ENCODE measurements around the gene ASB13.
"Not testable (repeated sequence)": the region's sequence is repeated elsewhere in the genome, so short reads cannot be mapped to it uniquely, and the experiment has no call there.

Gene ASB13

DNA sequence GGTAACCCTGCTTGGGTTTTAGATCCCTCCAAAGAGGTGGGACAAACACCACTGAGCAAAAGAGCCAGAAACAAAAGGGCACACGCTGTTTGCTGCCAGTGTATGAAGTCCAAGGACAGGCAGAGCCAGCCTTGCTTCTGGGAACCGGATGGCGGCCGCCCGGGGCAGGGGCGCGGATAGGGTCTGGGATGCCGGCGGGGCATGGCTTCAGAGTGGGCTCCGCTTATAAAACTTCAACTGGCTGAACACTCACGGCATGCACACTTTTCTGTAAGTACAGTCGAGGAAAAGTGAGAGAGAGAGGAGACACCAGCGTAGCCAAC, 62.6 kb downstream of the ASB13 start:
- DNase-seq: no peak

GRCh38 chr10:5603091-5603847, 63.1 kb downstream of the ASB13 start:
- DNase-seq: no peak

DNA sequence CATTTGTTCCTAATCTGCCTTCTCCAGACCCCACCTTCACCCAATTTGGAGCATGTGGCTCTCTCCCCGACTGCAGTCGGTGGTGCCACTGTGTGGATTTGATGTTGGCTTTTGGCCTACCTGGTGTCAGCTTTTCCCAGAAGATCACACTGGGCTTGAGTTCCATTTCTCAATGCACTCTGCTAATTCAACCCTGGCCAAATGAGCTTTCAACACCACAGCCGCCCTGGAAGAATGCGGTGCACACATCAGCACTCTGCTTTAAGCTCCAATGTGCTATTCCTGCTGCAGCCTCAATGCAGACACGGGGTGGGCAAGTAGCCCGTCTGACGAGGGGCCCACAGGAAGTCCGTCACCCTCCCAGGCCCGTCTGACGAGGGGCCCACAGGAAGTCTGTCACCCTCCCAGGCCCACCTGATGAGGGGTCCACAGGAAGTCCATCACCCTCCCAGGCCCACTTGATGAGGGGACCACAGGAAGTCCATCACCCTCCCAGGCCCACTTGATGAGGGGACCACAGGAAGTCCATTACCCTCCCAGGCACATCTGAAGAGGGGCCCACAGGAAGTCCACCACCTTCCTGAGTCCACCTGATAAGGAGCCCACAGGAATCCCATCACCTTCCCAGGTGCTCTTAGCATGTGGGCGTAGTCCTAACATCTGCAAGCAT, 64.4 kb downstream of the ASB13 start:
- no peak for DNase-seq

DNA sequence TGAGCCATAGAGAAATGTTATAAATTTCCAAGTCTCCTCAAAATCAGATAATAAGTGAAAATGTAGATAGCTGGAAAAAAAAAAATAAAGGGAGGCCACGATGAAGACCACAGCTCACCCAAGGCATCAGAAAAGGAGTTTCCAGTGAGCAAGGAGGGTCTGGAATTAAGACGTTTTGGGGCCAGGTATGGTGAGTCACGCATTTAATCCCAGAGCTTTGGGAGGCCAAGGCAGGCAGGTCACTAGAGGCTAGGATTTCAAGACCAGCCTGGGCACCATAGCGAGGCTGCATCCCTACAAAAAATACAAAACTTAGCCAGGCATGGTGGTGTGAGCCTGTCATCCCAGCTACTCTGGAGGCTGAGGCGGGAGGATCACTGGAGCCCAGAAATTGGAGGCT, 65.5 kb downstream of the ASB13 start:
- DNase-seq: no peak

DNA sequence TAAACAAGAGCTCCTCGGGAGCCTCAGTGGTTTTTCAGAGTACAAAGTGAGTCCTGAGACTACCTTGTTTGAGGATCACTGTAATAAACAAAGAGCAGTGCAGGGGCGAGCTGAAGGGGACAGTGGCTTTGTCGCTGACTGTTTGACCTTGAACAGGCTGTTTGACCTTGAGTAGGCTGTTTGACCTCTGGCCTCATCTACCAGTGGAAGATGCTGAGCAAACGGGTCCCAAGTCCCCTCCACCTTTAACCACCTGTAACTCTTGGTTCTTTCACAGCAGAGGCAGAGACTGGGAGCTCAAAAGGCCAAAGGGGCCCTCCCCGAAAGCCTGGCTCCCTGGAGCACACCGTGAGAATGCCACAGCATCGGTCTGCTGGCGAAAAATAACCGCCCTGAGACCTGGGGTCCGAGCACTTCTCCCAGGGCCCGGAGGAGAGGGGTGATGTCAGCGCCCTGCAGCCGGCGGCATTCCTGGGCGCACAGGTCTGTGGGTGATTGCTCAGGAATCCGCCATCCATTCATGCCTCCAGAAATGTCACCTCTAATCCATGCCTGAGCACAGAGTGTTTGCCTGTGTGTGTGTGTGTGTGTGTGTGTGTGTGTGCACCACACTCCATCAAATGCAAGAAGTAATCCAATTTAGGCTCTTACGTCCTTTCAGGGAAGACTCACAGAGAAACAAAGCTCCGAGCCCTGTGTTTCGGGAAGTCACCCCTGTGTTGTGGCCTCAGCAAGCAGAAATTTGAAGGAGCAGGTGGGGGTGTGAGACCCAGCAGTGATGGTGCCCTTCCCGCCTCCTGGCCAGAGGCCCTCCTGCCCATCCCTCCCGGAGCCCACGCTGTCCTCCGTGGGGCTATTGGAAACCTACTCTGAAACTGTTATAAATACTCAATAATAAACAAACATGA, 66.5 kb downstream of the ASB13 start:
- DNase-seq: no peak

DNA sequence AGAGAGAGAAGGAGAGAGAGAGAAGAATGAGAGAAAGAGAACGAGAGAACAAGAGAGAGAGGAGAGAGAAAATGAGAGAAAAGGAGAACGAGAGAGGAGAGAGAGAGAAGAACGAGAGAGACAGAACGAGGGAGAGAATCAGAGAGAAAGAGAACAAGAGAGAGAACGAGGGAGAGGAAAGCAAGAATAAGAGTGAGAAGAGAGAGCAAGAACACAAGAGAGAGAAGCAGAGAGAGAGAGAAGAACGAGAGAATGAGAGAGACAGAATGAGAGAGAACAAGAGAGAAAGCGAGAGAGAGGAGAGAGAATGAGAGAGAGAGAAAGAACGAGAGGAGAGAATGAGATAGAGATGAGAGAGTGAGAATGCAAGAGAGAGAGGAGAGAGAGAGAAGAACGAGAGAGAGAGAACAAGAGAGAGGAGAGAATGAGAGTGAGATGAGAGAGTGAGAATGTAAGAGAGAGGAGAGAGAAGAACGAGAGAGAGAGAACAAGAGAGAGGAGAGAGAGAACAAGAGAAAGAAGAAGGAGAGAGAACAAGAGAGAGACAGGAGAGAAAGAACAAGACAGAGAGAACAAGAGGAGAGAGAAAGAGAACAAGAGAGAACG, 68.2 kb downstream of the ASB13 start:
- no peak for DNase-seq

DNA sequence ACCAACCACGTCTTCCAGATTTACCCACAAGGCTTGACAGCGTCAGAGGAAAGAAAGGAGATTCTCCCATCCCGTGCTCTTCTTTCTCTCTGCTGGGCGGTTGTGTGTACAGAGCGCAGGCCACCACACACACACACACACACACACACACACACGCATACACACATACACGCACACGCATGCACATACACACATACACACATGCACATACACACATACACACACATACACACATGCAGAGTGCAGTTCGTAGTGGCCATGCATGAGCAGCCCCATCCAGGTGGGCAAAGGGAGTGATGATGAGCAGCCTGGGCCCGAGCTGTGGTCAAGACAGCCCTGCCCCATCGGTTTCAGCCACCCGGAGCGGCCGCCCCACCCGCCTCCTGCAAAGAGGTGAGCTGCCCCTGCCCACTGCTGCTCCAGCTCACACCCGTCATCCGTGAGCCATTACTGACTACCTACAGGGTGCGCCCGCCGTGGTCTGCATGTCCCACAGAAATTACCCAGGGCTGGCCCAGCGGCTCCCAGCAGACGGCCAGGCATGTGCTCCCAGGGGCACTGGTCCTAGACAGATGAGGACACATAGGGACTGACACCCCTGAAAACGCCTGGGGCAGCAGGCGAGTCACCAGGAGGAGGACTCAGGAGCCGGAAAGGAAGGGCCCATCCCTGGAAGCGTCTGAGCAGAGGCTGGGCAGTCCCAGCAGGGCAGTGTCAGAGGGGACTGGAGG, 69.6 kb downstream of the ASB13 start:
- DNase-seq: no peak

DNA sequence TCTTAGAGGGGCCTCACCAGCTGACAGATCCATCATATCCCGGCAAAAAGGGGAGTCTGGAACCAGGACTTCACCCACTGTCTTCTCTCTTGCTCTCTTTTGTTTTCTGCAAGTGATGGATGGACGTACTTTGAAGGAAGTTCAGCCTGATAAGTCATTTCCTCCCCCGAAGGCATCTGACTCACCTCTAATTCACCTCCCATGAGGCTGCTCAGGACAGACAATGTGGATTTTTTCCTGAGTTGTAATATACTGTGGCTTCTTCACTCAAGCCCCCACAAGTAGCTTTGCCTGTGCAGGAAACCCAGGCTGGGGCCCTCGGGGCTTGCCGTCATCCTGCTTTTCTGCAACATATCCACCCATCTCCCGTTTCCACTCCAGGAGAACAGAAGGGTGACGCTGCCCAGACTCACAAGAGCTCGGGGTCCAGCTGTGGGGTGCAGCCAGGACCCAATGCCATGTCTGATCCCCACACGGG, 70.4 kb downstream of the ASB13 start:
- DNase-seq: no peak

DNA sequence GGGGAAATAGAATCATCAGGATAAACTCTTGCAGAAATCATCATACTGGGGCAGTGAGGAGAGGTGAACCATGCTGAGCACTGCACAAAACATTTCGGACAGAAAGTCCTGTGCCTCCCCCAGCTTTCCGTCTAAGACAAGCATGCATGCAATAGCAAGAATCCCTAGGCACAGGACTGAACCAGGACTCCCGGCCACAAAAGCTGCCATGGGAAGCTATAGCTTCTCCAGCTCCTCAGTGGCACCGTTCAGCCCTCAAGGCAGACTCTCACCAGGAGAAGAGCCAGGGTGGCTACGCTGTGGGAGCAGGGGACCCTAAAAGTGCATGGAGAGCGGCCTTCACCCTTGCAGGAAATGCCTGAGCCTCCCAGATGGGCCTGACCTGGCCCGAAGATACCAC, 70.8 kb downstream of the ASB13 start:
- no peak for DNase-seq

DNA sequence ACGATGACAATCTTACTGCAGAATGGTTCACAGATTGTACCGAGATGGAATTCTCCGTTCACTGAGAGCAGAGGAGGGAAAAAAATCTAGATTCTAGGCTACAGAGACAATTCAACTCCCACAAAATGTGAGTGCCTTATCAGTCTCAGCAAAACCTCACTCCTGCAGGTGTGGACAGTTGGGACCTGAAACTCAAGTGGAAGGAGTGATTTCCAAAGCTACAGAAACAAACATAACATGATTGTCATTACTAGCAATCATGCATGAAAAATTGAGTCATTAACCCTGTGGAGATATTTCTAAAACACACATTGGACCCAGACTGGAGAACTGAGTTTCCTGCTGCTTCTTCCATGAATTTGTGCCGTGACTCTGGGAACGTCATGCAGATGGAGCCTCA, 71.3 kb downstream of the ASB13 start:
- no peak for DNase-seq

DNA sequence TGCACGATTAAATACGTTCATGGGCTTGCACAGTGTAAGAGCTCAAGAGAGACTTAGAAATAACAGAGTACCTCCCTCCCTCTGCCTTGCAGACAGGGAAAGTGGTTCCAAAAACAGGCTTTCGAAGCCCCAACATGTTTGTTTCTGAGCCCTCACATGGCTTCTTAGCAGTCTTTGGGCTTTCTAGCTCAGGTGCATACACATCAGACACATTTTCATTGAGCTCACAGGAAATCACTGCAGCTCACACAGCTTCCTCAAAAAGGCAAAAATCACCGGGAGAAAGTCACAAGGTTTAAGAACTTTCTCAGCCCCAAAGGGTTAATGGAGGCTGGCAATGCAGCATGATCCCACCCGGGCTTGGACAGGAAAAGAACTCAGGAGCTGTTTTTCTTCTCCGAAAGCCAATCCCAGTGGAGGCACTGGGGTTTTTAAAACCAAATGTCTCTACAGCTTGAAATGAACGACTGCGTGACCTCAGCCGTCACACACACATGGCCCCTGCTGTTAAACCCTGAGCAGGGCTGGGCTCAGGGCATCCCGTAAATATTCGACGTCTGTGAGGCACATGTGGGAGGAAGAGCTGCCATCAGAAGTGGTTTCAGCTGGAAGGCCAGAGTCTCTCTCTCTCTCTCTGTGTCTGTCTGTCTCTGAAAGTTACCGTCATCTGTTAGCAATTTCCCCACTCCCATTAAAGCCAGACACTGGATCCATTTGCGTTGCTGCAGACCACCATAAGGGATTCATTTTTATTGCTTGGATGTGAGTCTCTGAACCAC, 71.9 kb downstream of the ASB13 start:
- no peak for DNase-seq

GRCh38 chr10:5593347-5593746, 73.0 kb downstream of the ASB13 start:
- DNase-seq: not testable (repeated sequence)

GRCh38 chr10:5592070-5592469, 74.3 kb downstream of the ASB13 start:
- no peak for DNase-seq

GRCh38 chr10:5591336-5591824, 75.0 kb downstream of the ASB13 start:
- DNase-seq: no peak

GRCh38 chr10:5590816-5591215, 75.6 kb downstream of the ASB13 start:
- DNase-seq: no peak

- no peak for DNase-seq
Measured at GRCh38 chr10:5589661-5590511, 76.5 kb downstream of the ASB13 start.

- DNase-seq: no peak
Measured at GRCh38 chr10:5589011-5589660, 77.3 kb downstream of the ASB13 start.
